Progenitor cell of endocrine pancreas (in vitro differentiated cells): ENCODE data around the gene DPEP2. TPM values are rescaled to one million over a fixed set of nuclear protein-coding genes. Genes with fewer than 3 reads are reported as not detected.
"Not testable (repeated sequence)": the region's sequence is repeated elsewhere in the genome, so short reads cannot be mapped to it uniquely, and the experiment has no call there.

Experiments used
- DNase-seq: peaks from one replicate; pipeline ENCODE4 v3.0.0; 2021; ENCODE audit warnings: low spot score; ENCODE audit not compliant: unreplicated experiment
- H3K27ac Mint-ChIP-seq: 2 replicates; pipeline ENCODE4 v1.8.0; 2021; ENCODE audit warnings: mild to moderate bottlenecking, moderate library complexity, mixed read lengths
- H3K27me3 Mint-ChIP-seq: 2 replicates; pipeline ENCODE4 v1.8.0; 2021; ENCODE audit warnings: mixed read lengths
- H3K36me3 Mint-ChIP-seq: 2 replicates; pipeline ENCODE4 v1.8.0; 2022; ENCODE audit warnings: mixed read lengths; ENCODE audit not compliant: insufficient read depth
- H3K4me1 Mint-ChIP-seq: 2 replicates; pipeline ENCODE4 v1.8.0; 2021; ENCODE audit warnings: low read depth, mixed read lengths
- H3K4me3 Mint-ChIP-seq: 2 replicates; pipeline ENCODE4 v1.8.0; 2021; ENCODE audit warnings: low read depth, mild to moderate bottlenecking, moderate library complexity, mixed read lengths
- H3K9me3 Mint-ChIP-seq: 2 replicates; pipeline ENCODE4 v1.8.0; 2021; ENCODE audit warnings: low read depth, mixed read lengths
- CTCF ChIP-seq: fragments of 200-600 bp; sonication (generic); IDR thresholded peaks from one replicate; pipeline ENCODE4 v1.5.0; 2021; ENCODE audit warnings: antibody characterized with exemption, mild to moderate bottlenecking; ENCODE audit not compliant: unreplicated experiment
- total RNA-seq: library from RNA; stranded (reverse); gene quantifications from 2 replicates; pipeline ENCODE4 v1.2.1, GENCODE V29; 2021

DPEP2 gene
- total RNA-seq, 1 donor from 2014 or later, result not detected

DNA sequence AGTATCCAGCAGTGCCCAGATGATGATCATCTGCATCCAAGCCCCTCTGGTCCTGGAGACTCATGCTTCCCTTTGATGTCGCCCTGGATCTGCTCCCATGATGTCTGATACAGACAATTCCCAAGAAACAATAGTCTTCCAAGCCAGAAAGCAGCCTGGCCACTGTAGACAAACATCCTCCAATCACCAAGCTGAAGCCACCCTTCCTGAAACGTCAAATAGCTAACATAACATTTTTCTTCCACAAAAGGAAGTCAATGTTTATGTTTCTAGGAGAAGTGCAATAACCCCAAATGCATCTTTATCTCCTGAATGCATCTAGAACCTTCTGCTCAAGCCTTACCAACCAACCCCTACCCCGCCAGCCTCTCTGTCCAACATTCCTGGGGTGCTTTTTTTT is 1.2 kb upstream of the DPEP2 start:
- no peaks in the 10 kb centered on the region for H3K36me3 Mint-ChIP-seq
- H3K4me3 Mint-ChIP-seq, result no peak overlapping the region
- no peaks in the 10 kb centered on the region for H3K27me3 Mint-ChIP-seq
- H3K9me3 Mint-ChIP-seq, result no peaks in the 10 kb centered on the region
- TF ChIP-seq CTCF, result no peak
- H3K4me1 Mint-ChIP-seq, result no peaks in the 10 kb centered on the region
- no peak for DNase-seq
- no peak overlapping the region for H3K27ac Mint-ChIP-seq

GRCh38 chr16:67999985-68000384 is 701 bp upstream of the DPEP2 start:
- no peak for DNase-seq
- Mint-ChIP-seq H3K4me1 (no peaks in the 10 kb centered on the region), H3K27ac (no peak overlapping the region), H3K27me3 (no peaks in the 10 kb centered on the region), H3K36me3 (no peaks in the 10 kb centered on the region), H3K4me3 (no peak overlapping the region), H3K9me3 (no peaks in the 10 kb centered on the region)
- no peak for TF ChIP-seq CTCF

- not testable (repeated sequence) for H3K36me3 Mint-ChIP-seq, H3K4me3 Mint-ChIP-seq, H3K9me3 Mint-ChIP-seq, H3K27ac Mint-ChIP-seq, DNase-seq, H3K27me3 Mint-ChIP-seq, H3K4me1 Mint-ChIP-seq
Measured at GRCh38 chr16:67998231-67998778, 979 bp downstream of the DPEP2 start.

DNA sequence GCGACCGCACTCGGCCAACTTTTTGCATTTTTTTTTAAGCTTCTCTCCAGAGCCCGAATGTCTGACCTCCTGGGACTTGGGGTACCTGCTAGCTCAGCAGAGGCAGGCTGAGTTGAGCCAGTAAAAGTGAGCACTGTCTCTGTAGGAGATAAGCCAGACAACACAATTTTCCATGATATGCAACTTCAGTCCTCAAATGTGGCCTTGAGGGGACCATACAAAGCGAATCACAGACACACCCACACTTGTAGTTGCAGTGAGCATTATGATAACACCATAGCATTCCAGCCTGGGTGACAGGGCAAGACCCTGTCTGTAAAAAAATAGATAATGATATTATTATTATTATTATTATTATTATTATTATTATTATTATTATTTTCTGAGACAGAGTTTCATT is 2.6 kb downstream of the DPEP2 start:
- Mint-ChIP-seq H3K36me3 (no peaks in the 10 kb centered on the region), H3K27ac (no peak overlapping the region), H3K4me1 (no peaks in the 10 kb centered on the region), H3K9me3 (no peaks in the 10 kb centered on the region), H3K27me3 (peaks cover 2% of the 10 kb centered on the region), H3K4me3 (no peak overlapping the region)
- no peak for TF ChIP-seq CTCF
- DNase-seq, result no peak

DNA sequence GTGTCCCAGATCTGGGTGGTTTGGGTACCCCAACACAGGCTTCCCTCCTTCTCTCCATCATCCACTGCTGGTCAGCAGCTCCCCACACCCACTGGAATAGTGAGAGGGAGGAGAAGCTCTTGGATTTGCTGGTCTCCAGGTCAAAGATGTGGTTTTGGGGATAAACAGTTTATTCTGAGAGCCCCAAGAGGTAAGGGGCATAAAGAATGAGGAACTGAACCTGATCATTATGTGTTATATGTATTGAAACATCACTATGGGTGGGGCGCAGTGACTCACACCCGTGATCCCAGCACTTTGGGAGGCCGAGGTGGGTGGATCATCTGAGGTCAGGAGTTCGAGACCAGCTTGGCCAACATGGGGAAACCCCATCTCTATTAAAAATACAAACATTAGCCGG is 3.9 kb downstream of the DPEP2 start:
- Mint-ChIP-seq H3K9me3 (no peaks in the 10 kb centered on the region), H3K36me3 (no peaks in the 10 kb centered on the region), H3K27ac (no peak overlapping the region), H3K27me3 (peaks cover 4% of the 10 kb centered on the region), H3K4me1 (no peaks in the 10 kb centered on the region), H3K4me3 (no peak overlapping the region)
- TF ChIP-seq CTCF, result no peak
- DNase-seq, result no peak

- not testable (repeated sequence) for H3K27ac Mint-ChIP-seq, H3K9me3 Mint-ChIP-seq, H3K36me3 Mint-ChIP-seq, H3K27me3 Mint-ChIP-seq, DNase-seq, H3K4me1 Mint-ChIP-seq, H3K4me3 Mint-ChIP-seq
Measured at GRCh38 chr16:67994040-67994408, 5.3 kb downstream of the DPEP2 start.
